GM18502 (cell line): ENCODE measurements around the gene OTUD5.

Source experiments
- ATAC-seq: cut with Tn5 transposase; IDR thresholded peaks from one replicate; pipeline ENCODE4 v1.9.1; 2021; ENCODE audit warnings: mild to moderate bottlenecking; ENCODE audit not compliant: unreplicated experiment, poor library complexity

The OTUD5 gene

GRCh38 chrX:48913605-48914366 is 43.6 kb downstream of the OTUD5 start:
- no peak for ATAC-seq

- ATAC-seq = peak; percentile 62
Observed at GRCh38 chrX:48911412-48912182, 45.8 kb downstream of the OTUD5 start, which contains the start of gene SLC35A2. SLC35A2 (minus strand) TSS chrX:48911646; CDS start chrX:48911636, 10 bp downstream.

GRCh38 chrX:48910926-48911411 is 46.4 kb downstream of the OTUD5 start:
- no peak for ATAC-seq

GRCh38 chrX:48909703-48910294 is 47.6 kb downstream of the OTUD5 start:
- ATAC-seq = no peak

- ATAC-seq = no peak
Observed at GRCh38 chrX:48908600-48908999, 48.8 kb downstream of the OTUD5 start.

- no peak for ATAC-seq
Observed at GRCh38 chrX:48905090-48905790, 52.2 kb downstream of the OTUD5 start.

GRCh38 chrX:48904626-48905025 is 52.8 kb downstream of the OTUD5 start:
- no peak for ATAC-seq

GRCh38 chrX:48904180-48904579 is 53.2 kb downstream of the OTUD5 start:
- ATAC-seq = no peak

- no peak for ATAC-seq
Observed at GRCh38 chrX:48903290-48903689, 54.1 kb downstream of the OTUD5 start.

- no peak for ATAC-seq
Observed at GRCh38 chrX:48902776-48903175, 54.6 kb downstream of the OTUD5 start.

- ATAC-seq = no peak
Observed at GRCh38 chrX:48902135-48902534, 55.3 kb downstream of the OTUD5 start.

- ATAC-seq = no peak
Observed at GRCh38 chrX:48901069-48901468, 56.3 kb downstream of the OTUD5 start.

- ATAC-seq = no peak
Observed at GRCh38 chrX:48899078-48899410, 58.4 kb downstream of the OTUD5 start.

GRCh38 chrX:48897625-48898306 is 59.6 kb downstream of the OTUD5 start, which contains the start of the genes PQBP1 and TIMM17B:
PQBP1 (plus strand) TSS chrX:48897930; CDS start chrX:48898510, 580 bp downstream.
TIMM17B (minus strand) TSS chrX:48897768; CDS start chrX:48897749, 19 bp downstream.
- peak; percentile 91 for ATAC-seq

- peak; percentile 7 for ATAC-seq
Observed at GRCh38 chrX:48897157-48897624, 60.2 kb downstream of the OTUD5 start.

- no peak for ATAC-seq
Observed at GRCh38 chrX:48896611-48897011, 60.8 kb downstream of the OTUD5 start.

- ATAC-seq = no peak
Observed at GRCh38 chrX:48894891-48895290, 62.5 kb downstream of the OTUD5 start.

- no peak for ATAC-seq
Observed at GRCh38 chrX:48893556-48894348, 63.7 kb downstream of the OTUD5 start.

- ATAC-seq = no peak
Observed at GRCh38 chrX:48892896-48893295, 64.5 kb downstream of the OTUD5 start.
